ENCODE data around the gene MAD1L1.
A peak's percentile ranks its signal among the peaks of the same experiment; 100 is the strongest.

MAD1L1 gene

GRCh38 chr7:2257651-2258050 lies 24.9 kb upstream of the MAD1L1 start:
- DNase-seq, result no peak

GRCh38 chr7:2257046-2257551 lies 24.4 kb upstream of the MAD1L1 start:
- no peak for DNase-seq

- DNase-seq, result no peak
Measured at GRCh38 chr7:2256306-2257045, 23.7 kb upstream of the MAD1L1 start.

- no peak for DNase-seq
Measured at GRCh38 chr7:2255145-2256139, 22.7 kb upstream of the MAD1L1 start.

- DNase-seq, result no peak
Measured at GRCh38 chr7:2254429-2255144, 21.8 kb upstream of the MAD1L1 start.

- no peak for DNase-seq
Measured at GRCh38 chr7:2253525-2254244, 20.9 kb upstream of the MAD1L1 start.

GRCh38 chr7:2253021-2253420 lies 20.3 kb upstream of the MAD1L1 start:
- DNase-seq, result no peak

GRCh38 chr7:2251841-2252771 lies 19.4 kb upstream of the MAD1L1 start:
- DNase-seq, result no peak

GRCh38 chr7:2251381-2251780 lies 18.6 kb upstream of the MAD1L1 start:
- no peak for DNase-seq

GRCh38 chr7:2249744-2250323 lies 17.1 kb upstream of the MAD1L1 start:
- DNase-seq, result no peak

- peak; percentile 95 for DNase-seq
Measured at GRCh38 chr7:2248984-2249694, 16.4 kb upstream of the MAD1L1 start.

GRCh38 chr7:2247141-2247995 lies 14.6 kb upstream of the MAD1L1 start:
- peak; percentile 37 for DNase-seq

GRCh38 chr7:2245883-2246675 lies 13.3 kb upstream of the MAD1L1 start:
- no peak for DNase-seq

- DNase-seq, result no peak
Measured at GRCh38 chr7:2244404-2244995, 11.8 kb upstream of the MAD1L1 start.

- DNase-seq, result no peak
Measured at GRCh38 chr7:2243458-2243857, 10.7 kb upstream of the MAD1L1 start.

- no peak for DNase-seq
Measured at GRCh38 chr7:2242541-2243429, 10.0 kb upstream of the MAD1L1 start.
